Upper lobe of left lung (tissue), 6 donors: ENCODE results near the gene KIF7. TPM values are rescaled to one million over a fixed set of nuclear protein-coding genes. Genes with fewer than 3 reads are reported as not detected.
"Not testable (repeated sequence)": the region's sequence is repeated elsewhere in the genome, so short reads cannot be mapped to it uniquely, and the experiment has no call there.

Experiments used
- ATAC-seq, 2 donors: fragments of 200-7000 bp; cut with Tn5 transposase; one replicate each; pipeline ENCODE4 v1.9.1; 2022; ENCODE audit warnings: mild to moderate bottlenecking in 2 of 2, moderate library complexity in 2 of 2; ENCODE audit not compliant: low FRiP score in 2 of 2
- DNase-seq, 2 donors: peaks; one replicate each; pipeline ENCODE4 v3.0.0-alpha.2; 2019 to 2020
- H3K27ac ChIP-seq, 4 donors: fragments of 200-600 bp; sonication (generic); one replicate each; pipeline ENCODE4 v1.5.1; 2016 to 2019
- H3K27me3 ChIP-seq, 4 donors: fragments of 200-600 bp; sonication (generic); one replicate each; pipeline ENCODE4 v1.5.1; 2017 to 2019
- H3K36me3 ChIP-seq, 4 donors: fragments of 200-600 bp; sonication (generic); one replicate each; pipeline ENCODE4 v1.5.1; 2016 to 2019
- H3K4me1 ChIP-seq, 4 donors: fragments of 200-600 bp; sonication (generic); one replicate each; pipeline ENCODE4 v1.5.1; 2018 to 2019
- H3K4me3 ChIP-seq, 4 donors: fragments of 200-600 bp; sonication (generic); one replicate each; pipeline ENCODE4 v1.5.1; 2017 to 2019; ENCODE audit warnings: mild to moderate bottlenecking in 2 of 4, moderate library complexity in 1 of 4
- H3K9me3 ChIP-seq, 4 donors: fragments of 200-600 bp; sonication (generic); one replicate each; pipeline ENCODE4 v1.5.1; 2018 to 2019
- CTCF ChIP-seq, 6 experiments: fragments of 450-650 bp in 4 of 6; fragments of 200-600 bp in 2 of 6; sonication (generic) in 2 of 6; IDR thresholded peaks; one replicate each; pipeline ENCODE4 v1.5.1; 2016 to 2019; ENCODE audit warnings: antibody characterized with exemption in 6 of 6
- EP300 ChIP-seq, 4 donors: sonication (generic); formaldehyde crosslinking; IDR thresholded peaks; one replicate each; pipeline ENCODE4 v1.5.1; 2017; ENCODE audit warnings: antibody characterized with exemption in 4 of 4, control low read depth in 2 of 4
- POLR2A ChIP-seq, 4 donors: fragments of 450-650 bp; IDR thresholded peaks; one replicate each; pipeline ENCODE4 v1.5.1; 2016 to 2017; ENCODE audit warnings: antibody characterized with exemption in 4 of 4, mild to moderate bottlenecking in 2 of 4
- POLR2AphosphoS5 ChIP-seq, 2 donors: sonication (generic); formaldehyde crosslinking; IDR thresholded peaks; one replicate each; pipeline ENCODE4 v1.5.1; 2017; ENCODE audit warnings: antibody characterized with exemption in 2 of 2
- WGBS, 2 donors: methylation state at CpG; one replicate each; pipeline ENCODE4 v1.1.5; 2017 to 2018; 5-methylcytosine and 5-hydroxymethylcytosine counted together
- total RNA-seq, 6 donors: library from RNA; depleted of rRNA in 4 of 6; stranded (reverse); fragments of >200 nt in 4 of 6; gene quantifications; one replicate each; pipeline versions ENCODE4 v1.1.0 to v1.2.1, GENCODE V29; 2016 to 2021
- donor health status: DM: no; HTN: no; CAD: no; lungs with moderate emphysema.
- donor health status: DM: no; HTN: yes; CAD: no; lungs with severe emphysema.

KIF7 gene
- total RNA-seq, 6 donors from 2014 or later: 1.4 to 4.7 (median 3.2) TPM

DNA sequence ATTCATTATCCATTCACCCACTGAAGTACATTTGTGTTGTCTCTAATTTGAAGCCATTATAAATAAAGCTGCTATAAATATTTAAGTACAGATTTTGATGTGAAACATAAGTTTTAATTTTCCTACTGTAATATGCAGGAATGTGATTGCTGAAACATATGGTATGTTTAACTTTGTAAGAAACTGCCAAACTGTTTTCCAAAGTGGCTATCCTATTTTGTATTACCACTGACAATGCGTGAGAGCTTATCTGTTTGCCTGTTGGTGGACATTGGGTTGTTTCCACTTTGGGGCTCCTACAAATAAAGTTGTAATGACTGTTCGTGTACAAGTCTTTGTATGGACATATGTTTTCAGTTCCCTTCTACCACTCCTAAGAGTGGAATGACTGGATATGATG, 37.8 kb upstream of the KIF7 start:
- Histone ChIP-seq H3K27ac (no peak overlapping the region), H3K4me3 (no peak overlapping the region)
- 71 to 80% methylated on average over 2 of the region's 2 CpGs for WGBS, 2 donors

DNA sequence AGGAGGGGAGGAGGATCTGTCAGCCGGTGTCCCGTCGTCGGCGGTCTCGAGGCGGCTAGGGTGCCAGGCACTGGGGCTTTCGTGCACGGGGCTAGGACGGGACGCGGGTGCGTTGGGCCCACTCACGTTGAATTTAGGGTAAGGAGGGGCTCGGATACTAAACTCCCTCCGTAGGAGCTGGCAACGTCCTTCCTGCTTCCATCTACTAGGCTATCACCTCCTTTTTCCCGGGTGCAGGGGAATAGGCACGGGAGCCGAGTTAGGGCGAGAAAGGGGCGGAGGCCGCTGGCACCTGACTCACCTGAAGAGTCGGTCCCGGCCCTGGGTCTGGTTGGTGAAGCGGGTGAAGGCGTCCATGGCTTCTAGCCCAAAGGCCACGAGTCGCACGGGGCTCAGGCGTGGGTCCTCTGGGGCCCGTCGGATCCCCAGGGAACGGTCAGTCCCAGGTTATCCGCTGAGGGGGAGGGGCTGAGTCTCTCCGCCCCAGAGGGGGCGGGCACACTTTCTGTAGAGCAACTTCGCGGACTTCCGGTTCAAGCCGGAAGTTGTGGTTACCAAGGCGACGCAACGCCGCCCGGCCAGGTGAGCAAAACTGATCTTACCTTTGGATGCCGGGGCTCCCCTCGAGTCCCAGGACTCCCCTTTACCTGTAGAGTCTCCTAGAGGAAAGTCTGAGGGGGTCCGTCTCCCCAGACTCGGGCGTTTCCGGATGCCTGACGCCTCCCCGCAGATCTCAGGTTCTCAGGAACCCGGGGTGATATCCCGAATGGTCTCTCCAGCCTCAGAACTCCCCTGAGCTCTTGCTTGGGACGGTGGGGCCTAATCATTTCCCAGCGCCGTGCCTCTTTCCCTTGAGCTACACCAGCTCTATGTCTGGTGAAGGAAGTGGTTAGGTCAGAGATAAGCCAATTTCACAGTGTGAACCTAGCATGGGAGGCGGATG, 35.3 kb upstream of the KIF7 start, which contains the start of the genes PEX11A and WDR93:
PEX11A (minus strand) TSS at position 479 of the 943 bp plus-strand sequence; CDS start at position 357, 122 bp downstream.
WDR93 (plus strand) TSS at position 536 of the 943 bp plus-strand sequence. CDS start 10,936 bp downstream, outside the sequence.
- no peaks in the 10 kb centered on the region for H3K9me3 ChIP-seq
- H3K27ac ChIP-seq: peak within 1 kb of the TSS; percentile 43 to 75 (median 58)
- H3K4me1 ChIP-seq: peaks cover 3 to 23% (median 12%) of the 10 kb centered on the region in 4 donors
- TF ChIP-seq POLR2AphosphoS5 (IDR thresholded peaks at IDR 0.05) (peak in 1 of 2 donors; percentile 65), POLR2A (IDR thresholded peaks at IDR 0.05) (peak in 2 of 4 donors; percentile 38 to 64), EP300 (IDR thresholded peaks at IDR 0.05) (no peak)
- peak within 1 kb of the TSS; percentile 49 to 80 (median 64) for H3K4me3 ChIP-seq
- peaks cover 0 to 7% (median 0%) of the 10 kb centered on the region in 4 donors for H3K36me3 ChIP-seq
- no peaks in the 10 kb centered on the region for H3K27me3 ChIP-seq
- ATAC-seq (peak; percentile 94 to 96), DNase-seq (peak; percentile 91 to 94)
- WGBS, 2 donors: 3 to 5% methylated on average over 20 to 49 of the region's 60 CpGs

More for the DNA sequence above, 37.8 kb upstream of the KIF7 start:
- Histone ChIP-seq H3K27me3 (no peaks in the 10 kb centered on the region), H3K9me3 (no peaks in the 10 kb centered on the region), H3K36me3 (no peaks in the 10 kb centered on the region), H3K4me1 (peaks cover 3 to 23% (median 12%) of the 10 kb centered on the region in 4 donors)
- no peak for ATAC-seq
- no peak for DNase-seq
- TF ChIP-seq EP300 (IDR thresholded peaks at IDR 0.05): no peak
- TF ChIP-seq CTCF (IDR thresholded peaks at IDR 0.05): no peak
- no peak for TF ChIP-seq POLR2A (IDR thresholded peaks at IDR 0.05)
- TF ChIP-seq POLR2AphosphoS5 (IDR thresholded peaks at IDR 0.05): no peak

- not testable (repeated sequence) for ATAC-seq
Observed at GRCh38 chr15:89689930-89690275, 34.6 kb upstream of the KIF7 start.

DNA sequence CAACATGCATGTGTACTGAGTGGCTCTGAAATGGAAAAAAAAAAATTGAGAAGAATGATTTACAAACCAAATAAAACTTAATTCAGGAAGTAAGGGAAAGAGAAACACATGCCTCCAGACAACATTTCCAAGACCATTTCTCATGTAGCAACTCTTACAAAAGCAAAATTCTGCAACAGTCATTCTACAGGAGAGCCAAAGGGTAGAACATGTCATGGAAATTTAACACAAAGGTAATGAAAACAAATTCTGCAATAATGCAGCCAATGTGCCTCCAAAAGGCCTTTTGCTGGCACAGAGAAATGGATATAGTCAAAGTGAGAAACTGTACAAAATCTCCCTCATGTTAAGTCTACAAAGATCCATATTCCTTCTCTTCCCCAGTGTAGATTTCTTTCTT, 31.3 kb upstream of the KIF7 start:
- Histone ChIP-seq H3K36me3 (peaks cover 0 to 21% (median 0%) of the 10 kb centered on the region in 4 donors), H3K9me3 (no peaks in the 10 kb centered on the region), H3K27ac (no peak overlapping the region), H3K4me3 (no peak overlapping the region), H3K27me3 (no peaks in the 10 kb centered on the region), H3K4me1 (peaks cover 3 to 23% (median 12%) of the 10 kb centered on the region in 4 donors)
- DNase-seq: no peak
- TF ChIP-seq POLR2AphosphoS5 (IDR thresholded peaks at IDR 0.05) (no peak), POLR2A (IDR thresholded peaks at IDR 0.05) (no peak), CTCF (IDR thresholded peaks at IDR 0.05) (no peak), EP300 (IDR thresholded peaks at IDR 0.05) (no peak)
- no peak for ATAC-seq

More at GRCh38 chr15:89689930-89690275, 34.6 kb upstream of the KIF7 start:
- not testable (repeated sequence) for H3K36me3 ChIP-seq, DNase-seq, H3K9me3 ChIP-seq, H3K27me3 ChIP-seq
- Histone ChIP-seq H3K27ac (peak overlapping the region; percentile 43 to 75 (median 58)), H3K4me1 (peaks cover 3 to 23% (median 12%) of the 10 kb centered on the region in 4 donors), H3K4me3 (peak overlapping the region; percentile 49 to 80 (median 64))
- WGBS, 2 donors: 51 to 66% methylated on average over 15 of the region's 15 CpGs

- Histone ChIP-seq H3K4me3 (no peak overlapping the region), H3K9me3 (no peaks in the 10 kb centered on the region), H3K4me1 (peaks cover 2 to 19% (median 12%) of the 10 kb centered on the region in 4 donors), H3K36me3 (peaks cover 0 to 21% (median 0%) of the 10 kb centered on the region in 4 donors), H3K27ac (no peak overlapping the region), H3K27me3 (no peaks in the 10 kb centered on the region)
- 78 to 83% methylated on average over 2 of the region's 2 CpGs for WGBS, 2 donors
- ATAC-seq: no peak
- TF ChIP-seq POLR2AphosphoS5 (IDR thresholded peaks at IDR 0.05) (no peak), CTCF (IDR thresholded peaks at IDR 0.05) (no peak), POLR2A (IDR thresholded peaks at IDR 0.05) (no peak), EP300 (IDR thresholded peaks at IDR 0.05) (no peak)
- DNase-seq: no peak
Observed at GRCh38 chr15:89685995-89686394, 30.7 kb upstream of the KIF7 start.
